Measurements from ENCODE around the gene LCP1.

Gene LCP1

DNA sequence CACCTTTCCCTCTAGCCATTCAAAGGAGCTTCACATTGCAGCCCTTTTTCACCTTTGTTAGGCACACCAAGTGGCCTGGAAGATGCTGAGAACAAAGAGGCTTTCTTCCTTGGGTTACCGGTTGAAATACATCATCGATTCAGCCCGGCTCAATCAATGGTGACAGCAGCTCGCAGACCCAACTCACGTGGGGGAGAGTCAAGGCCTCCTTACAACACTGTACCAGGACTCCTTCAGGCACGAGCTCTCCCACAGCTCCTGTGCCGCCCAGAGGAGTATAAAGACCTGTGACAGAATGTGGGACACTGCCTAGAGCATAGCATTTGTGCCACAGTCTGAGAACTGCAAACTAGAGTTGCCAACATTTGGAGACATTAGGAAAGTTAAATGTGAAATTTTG, 25.9 kb upstream of the LCP1 start:
- Histone ChIP-seq H3K9me3 (ENCODE audit: control insufficient read depth, insufficient read depth, low read depth, low read length) (no peaks in the 10 kb centered on the region), H3K36me3 (ENCODE audit: control insufficient read depth in 2 of 2, insufficient read depth in 1 of 2, low read length in 2 of 2) (no peaks in the 10 kb centered on the region), H3K4me3 (ENCODE audit: low read depth, low read length) (no peak overlapping the region), H3K27ac (ENCODE audit: extremely low read depth, low read depth, low read length) (no peak overlapping the region), H3K4me1 (ENCODE audit: control insufficient read depth, insufficient read depth, low read length) (no peaks in the 10 kb centered on the region)
- ChIA-PET CTCF (interaction anchor here (0.6 kb wide), 1 partner anchor 16 kb away, joined by 4 read pairs; no protein-coding TSS in a partner anchor), POLR2A (no interaction called here)
- TF ChIP-seq ZNF514 (tag by site-specific recombination; IDR thresholded peaks at IDR 0.05) (no peak), GFI1B (tag by site-specific recombination; IDR thresholded peaks at IDR 0.05) (no peak), ZNF133 (tag by site-specific recombination; IDR thresholded peaks at IDR 0.05) (no peak), OSR2 (tag by site-specific recombination; IDR thresholded peaks at IDR 0.05) (no peak), ZNF211 (tag by site-specific recombination; IDR thresholded peaks at IDR 0.05; ENCODE audit: low read depth) (no peak), ZNF391 (tag by site-specific recombination; IDR thresholded peaks at IDR 0.05; ENCODE audit: borderline replicate concordance, low read depth) (no peak), KLF1 (tag by site-specific recombination; IDR thresholded peaks at IDR 0.05) (no peak)

- Histone ChIP-seq H3K27ac (ENCODE audit: extremely low read depth, low read depth, low read length) (no peak overlapping the region), H3K4me3 (ENCODE audit: low read depth, low read length) (no peak overlapping the region), H3K9me3 (ENCODE audit: control insufficient read depth, insufficient read depth, low read depth, low read length) (no peaks in the 10 kb centered on the region), H3K36me3 (ENCODE audit: control insufficient read depth in 2 of 2, insufficient read depth in 1 of 2, low read length in 2 of 2) (no peaks in the 10 kb centered on the region), H3K4me1 (ENCODE audit: control insufficient read depth, insufficient read depth, low read length) (no peaks in the 10 kb centered on the region)
- ChIA-PET POLR2A (no interaction called here), CTCF (interaction anchor here (0.7 kb wide), 1 partner anchor 1386 kb away, joined by 4 read pairs; no protein-coding TSS in a partner anchor)
- no peak for TF ChIP-seq ZNF302 (tag by site-specific recombination; IDR thresholded peaks at IDR 0.05; ENCODE audit: low read depth)
- TF ChIP-seq ZNF404 (tag by site-specific recombination; IDR thresholded peaks at IDR 0.05) = no peak
- TF ChIP-seq ZNF626 (tag by site-specific recombination; IDR thresholded peaks at IDR 0.05) = no peak
Measured at GRCh38 chr13:46206143-46206542, 24.2 kb upstream of the LCP1 start.

GRCh38 chr13:46202966-46203365, 21.0 kb upstream of the LCP1 start:
- TF ChIP-seq ZNF621 (tag by site-specific recombination; IDR thresholded peaks at IDR 0.05) (no peak), EGR2 (tag by site-specific recombination; IDR thresholded peaks at IDR 0.05; ENCODE audit: low read depth) (no peak), ZNF624 (tag by site-specific recombination; IDR thresholded peaks at IDR 0.05) (no peak)
- ChIA-PET CTCF (interaction anchor here (0.6 to 1.5 kb wide), 2 partner anchors 18 to 20 kb away, joined by 3 to 4 read pairs; no protein-coding TSS in a partner anchor), POLR2A (interaction anchor here (0.7 kb wide), 1 partner anchor 75 kb away, joined by 3 read pairs; no protein-coding TSS in a partner anchor)
- no peak overlapping the region for H3K4me3 ChIP-seq (ENCODE audit: low read depth, low read length)
- no peaks in the 10 kb centered on the region for H3K36me3 ChIP-seq (ENCODE audit: control insufficient read depth in 2 of 2, insufficient read depth in 1 of 2, low read length in 2 of 2)
- no peaks in the 10 kb centered on the region for H3K9me3 ChIP-seq (ENCODE audit: control insufficient read depth, insufficient read depth, low read depth, low read length)
- H3K27ac ChIP-seq (ENCODE audit: extremely low read depth, low read depth, low read length) = no peak overlapping the region
- no peaks in the 10 kb centered on the region for H3K4me1 ChIP-seq (ENCODE audit: control insufficient read depth, insufficient read depth, low read length)

DNA sequence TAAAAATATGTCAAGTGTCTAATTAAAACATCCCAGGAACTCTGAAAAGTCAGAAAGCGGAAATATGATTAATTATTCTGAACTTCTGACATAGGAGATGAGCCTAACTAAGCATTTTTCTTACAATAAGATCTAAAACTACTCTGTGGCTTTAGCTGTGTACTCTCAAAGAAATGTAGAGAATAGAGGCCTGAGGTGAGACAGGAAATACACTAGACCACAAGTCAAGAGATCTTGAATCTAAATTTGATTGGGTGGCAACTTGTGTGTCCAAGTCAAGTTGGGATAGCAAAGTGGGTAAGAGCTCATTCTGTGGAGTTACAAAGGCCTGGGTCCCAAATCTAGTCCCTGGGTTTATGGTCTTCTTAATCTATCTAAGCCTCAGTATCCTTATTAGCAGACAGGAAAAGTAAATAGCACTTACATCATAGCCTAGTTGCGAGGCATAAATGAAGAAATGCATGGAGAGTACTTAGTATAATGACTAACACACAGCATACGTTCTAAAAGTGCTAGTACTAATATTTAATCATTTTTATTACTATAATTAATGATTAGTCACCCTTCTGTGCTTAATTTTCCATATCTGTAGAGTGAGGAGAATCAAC, 20.3 kb upstream of the LCP1 start:
- Histone ChIP-seq H3K4me1 (ENCODE audit: control insufficient read depth, insufficient read depth, low read length) (no peaks in the 10 kb centered on the region), H3K36me3 (ENCODE audit: control insufficient read depth in 2 of 2, insufficient read depth in 1 of 2, low read length in 2 of 2) (no peaks in the 10 kb centered on the region), H3K9me3 (ENCODE audit: control insufficient read depth, insufficient read depth, low read depth, low read length) (no peaks in the 10 kb centered on the region), H3K4me3 (ENCODE audit: low read depth, low read length) (no peak overlapping the region), H3K27ac (ENCODE audit: extremely low read depth, low read depth, low read length) (no peak overlapping the region)
- ChIA-PET CTCF (interaction anchor here (1.5 kb wide), 1 partner anchor 19 kb away, joined by 4 read pairs; no protein-coding TSS in a partner anchor), POLR2A (no interaction called here)
- TF ChIP-seq PRDM1 (tag by site-specific recombination; IDR thresholded peaks at IDR 0.05) = no peak
- TF ChIP-seq, protein P1, sequence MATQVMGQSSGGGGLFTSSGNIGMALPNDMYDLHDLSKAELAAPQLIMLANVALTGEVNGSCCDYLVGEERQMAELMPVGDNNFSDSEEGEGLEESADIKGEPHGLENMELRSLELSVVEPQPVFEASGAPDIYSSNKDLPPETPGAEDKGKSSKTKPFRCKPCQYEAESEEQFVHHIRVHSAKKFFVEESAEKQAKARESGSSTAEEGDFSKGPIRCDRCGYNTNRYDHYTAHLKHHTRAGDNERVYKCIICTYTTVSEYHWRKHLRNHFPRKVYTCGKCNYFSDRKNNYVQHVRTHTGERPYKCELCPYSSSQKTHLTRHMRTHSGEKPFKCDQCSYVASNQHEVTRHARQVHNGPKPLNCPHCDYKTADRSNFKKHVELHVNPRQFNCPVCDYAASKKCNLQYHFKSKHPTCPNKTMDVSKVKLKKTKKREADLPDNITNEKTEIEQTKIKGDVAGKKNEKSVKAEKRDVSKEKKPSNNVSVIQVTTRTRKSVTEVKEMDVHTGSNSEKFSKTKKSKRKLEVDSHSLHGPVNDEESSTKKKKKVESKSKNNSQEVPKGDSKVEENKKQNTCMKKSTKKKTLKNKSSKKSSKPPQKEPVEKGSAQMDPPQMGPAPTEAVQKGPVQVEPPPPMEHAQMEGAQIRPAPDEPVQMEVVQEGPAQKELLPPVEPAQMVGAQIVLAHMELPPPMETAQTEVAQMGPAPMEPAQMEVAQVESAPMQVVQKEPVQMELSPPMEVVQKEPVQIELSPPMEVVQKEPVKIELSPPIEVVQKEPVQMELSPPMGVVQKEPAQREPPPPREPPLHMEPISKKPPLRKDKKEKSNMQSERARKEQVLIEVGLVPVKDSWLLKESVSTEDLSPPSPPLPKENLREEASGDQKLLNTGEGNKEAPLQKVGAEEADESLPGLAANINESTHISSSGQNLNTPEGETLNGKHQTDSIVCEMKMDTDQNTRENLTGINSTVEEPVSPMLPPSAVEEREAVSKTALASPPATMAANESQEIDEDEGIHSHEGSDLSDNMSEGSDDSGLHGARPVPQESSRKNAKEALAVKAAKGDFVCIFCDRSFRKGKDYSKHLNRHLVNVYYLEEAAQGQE (tag by site-specific recombination; IDR thresholded peaks at IDR 0.05) = no peak
- no peak for TF ChIP-seq ZNF510 (tag by site-specific recombination; IDR thresholded peaks at IDR 0.05; ENCODE audit: insufficient replicate concordance)
- TF ChIP-seq ZNF140 (tag by site-specific recombination; IDR thresholded peaks at IDR 0.05) = no peak
- TF ChIP-seq GFI1B (tag by site-specific recombination; IDR thresholded peaks at IDR 0.05) = no peak
- TF ChIP-seq, protein P2, sequence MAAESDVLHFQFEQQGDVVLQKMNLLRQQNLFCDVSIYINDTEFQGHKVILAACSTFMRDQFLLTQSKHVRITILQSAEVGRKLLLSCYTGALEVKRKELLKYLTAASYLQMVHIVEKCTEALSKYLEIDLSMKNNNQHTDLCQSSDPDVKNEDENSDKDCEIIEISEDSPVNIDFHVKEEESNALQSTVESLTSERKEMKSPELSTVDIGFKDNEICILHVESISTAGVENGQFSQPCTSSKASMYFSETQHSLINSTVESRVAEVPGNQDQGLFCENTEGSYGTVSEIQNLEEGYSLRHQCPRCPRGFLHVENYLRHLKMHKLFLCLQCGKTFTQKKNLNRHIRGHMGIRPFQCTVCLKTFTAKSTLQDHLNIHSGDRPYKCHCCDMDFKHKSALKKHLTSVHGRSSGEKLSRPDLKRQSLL (tag by site-specific recombination; IDR thresholded peaks at IDR 0.05) = no peak
- no peak for TF ChIP-seq ZFHX2 (tag by site-specific recombination; conservative IDR thresholded peaks at IDR 0.05)
- TF ChIP-seq ZNF394 (tag by site-specific recombination; IDR thresholded peaks at IDR 0.05; ENCODE audit: borderline replicate concordance) = no peak
- TF ChIP-seq ZNF155 (tag by site-specific recombination; IDR thresholded peaks at IDR 0.05) = no peak
- TF ChIP-seq ZNF654 (tag by site-specific recombination; IDR thresholded peaks at IDR 0.05; ENCODE audit: low read depth) = no peak
